ENCODE results near the gene FHIT.

Gene FHIT

DNA sequence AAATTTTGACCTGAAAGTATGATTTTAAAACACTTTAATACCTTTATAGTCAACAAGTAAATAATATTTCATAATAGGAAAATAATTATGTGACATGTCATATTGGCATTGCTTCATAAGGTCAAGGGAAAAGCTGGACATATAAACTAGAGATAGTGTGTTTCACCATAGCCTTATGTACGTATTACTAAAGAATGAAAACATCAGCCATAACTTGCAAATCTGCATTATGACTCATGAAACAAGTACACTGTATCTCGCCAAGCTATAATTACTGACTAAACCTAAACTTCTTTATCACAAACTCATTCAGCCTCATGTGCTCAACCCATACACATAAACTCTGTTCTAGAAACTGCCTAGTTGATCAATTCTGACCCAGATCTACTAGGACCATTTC lies 950.1 kb downstream of the FHIT start:
- DNase-seq, result no peak

DNA sequence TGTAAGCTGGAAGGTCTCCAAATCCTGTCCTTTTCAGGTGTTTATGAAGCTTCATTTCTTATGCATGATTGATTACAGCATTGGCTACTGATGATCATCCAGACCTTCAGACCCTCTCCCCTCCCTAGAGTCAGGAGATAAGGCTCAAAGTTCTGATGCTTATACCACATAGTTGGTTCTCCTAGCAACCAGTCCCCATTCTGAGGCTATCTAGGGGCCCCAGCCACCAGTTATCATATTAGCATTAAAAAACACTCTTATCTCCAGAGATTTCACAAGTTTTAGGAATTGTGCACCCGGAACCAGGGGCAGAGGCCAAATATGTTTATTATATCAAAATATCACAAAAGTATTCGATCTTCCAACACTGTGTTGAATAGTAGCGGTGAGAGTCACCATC lies 953.1 kb downstream of the FHIT start:
- DNase-seq, result no peak

GRCh38 chr3:60294181-60294580 lies 957.1 kb downstream of the FHIT start:
- DNase-seq, result no peak

DNA sequence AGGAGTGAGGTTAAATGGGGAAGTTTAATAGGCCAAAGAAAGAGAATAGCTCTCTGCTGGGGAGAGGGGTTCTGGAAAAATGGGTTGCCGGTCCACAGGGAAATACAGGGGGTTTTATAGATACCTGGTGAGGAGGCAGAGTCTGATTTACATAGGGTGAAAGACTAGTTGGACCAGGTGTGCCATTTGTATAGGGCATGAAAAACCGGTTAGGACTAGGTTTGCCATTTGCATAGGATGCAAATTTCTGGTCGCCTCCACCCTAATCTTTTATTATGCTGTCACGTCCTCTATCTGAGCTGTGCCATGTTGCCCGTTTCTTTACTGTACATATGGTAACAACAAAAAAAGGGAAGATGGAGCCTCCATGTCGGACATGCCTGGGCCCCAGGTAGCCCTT lies 960.1 kb downstream of the FHIT start:
- DNase-seq, result no peak

GRCh38 chr3:60290122-60290492 lies 961.1 kb downstream of the FHIT start:
- DNase-seq, result no peak

- DNase-seq, result no peak
Observed at GRCh38 chr3:60289341-60290121, 961.7 kb downstream of the FHIT start.

- DNase-seq, result no peak
Observed at GRCh38 chr3:60282866-60283265, 968.4 kb downstream of the FHIT start.

DNA sequence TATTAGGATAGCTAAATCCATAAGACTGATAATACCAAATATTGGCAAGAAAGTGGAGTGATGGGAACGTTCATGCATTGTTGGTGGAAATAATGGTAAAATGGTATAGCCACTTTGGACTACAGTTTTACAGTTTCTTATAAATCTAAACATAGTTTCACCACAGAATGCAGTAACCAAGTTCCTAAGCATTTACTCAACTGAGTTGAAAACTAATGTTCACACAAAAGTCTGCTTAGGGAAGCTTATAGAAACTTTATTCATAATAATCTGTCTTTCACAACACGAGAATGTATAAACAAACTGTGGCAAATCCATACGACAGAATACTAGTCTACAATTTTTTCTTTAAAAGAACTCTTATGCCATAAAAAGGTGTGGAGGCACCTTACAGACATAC lies 969.3 kb downstream of the FHIT start:
- no peak for DNase-seq

- DNase-seq, result no peak
Observed at GRCh38 chr3:60277361-60277800, 973.9 kb downstream of the FHIT start.

DNA sequence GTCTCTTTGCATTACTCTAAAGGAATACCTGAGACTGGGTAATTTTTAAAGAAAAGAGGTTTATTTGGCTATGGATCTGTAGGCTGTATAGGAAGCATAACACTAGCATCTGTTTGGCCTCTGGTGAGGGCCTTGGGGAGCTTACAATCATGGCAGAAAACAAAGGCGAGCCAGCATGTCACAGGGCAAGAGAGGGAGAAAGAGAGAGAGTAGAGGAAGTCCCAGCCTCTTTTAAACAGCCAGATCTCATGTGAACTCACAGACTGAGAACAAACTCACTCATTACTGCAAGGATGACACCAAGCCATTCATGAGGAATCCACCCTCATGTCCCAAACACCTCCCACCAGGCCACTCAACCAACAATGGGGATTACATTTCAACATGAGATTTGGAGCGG lies 974.6 kb downstream of the FHIT start:
- no peak for DNase-seq

- DNase-seq, result no peak
Observed at GRCh38 chr3:60274646-60275045, 976.6 kb downstream of the FHIT start.

- no peak for DNase-seq
Observed at GRCh38 chr3:60274098-60274497, 977.2 kb downstream of the FHIT start.

- DNase-seq, result no peak
Observed at GRCh38 chr3:60269829-60270266, 981.4 kb downstream of the FHIT start.

- DNase-seq, result no peak
Observed at GRCh38 chr3:60269377-60269776, 981.9 kb downstream of the FHIT start.

- DNase-seq, result no peak
Observed at GRCh38 chr3:60268123-60268522, 983.1 kb downstream of the FHIT start.

DNA sequence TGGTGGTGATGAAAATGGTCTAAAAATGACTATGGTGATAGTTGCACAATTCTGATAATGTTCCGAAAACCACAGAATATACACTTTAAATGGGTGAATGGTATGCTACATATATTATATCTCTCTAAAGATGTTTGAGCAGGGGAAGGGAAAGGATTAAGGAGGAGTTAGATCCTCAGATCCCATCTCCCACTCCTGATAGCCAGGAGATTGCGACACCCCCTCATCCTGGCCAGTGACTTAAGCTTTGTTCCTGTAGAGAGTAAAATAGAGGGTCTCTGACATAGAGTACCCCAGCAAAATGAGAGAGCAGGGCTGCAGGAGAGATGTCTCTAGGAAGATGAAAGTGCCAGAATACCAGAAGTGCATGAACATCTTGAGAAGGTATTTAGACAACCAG lies 984.8 kb downstream of the FHIT start:
- no peak for DNase-seq

- no peak for DNase-seq
Observed at GRCh38 chr3:60263191-60263590, 988.1 kb downstream of the FHIT start.

GRCh38 chr3:60262546-60262945 lies 988.7 kb downstream of the FHIT start:
- DNase-seq, result no peak

- DNase-seq, result no peak
Observed at GRCh38 chr3:60260546-60260945, 990.7 kb downstream of the FHIT start.

GRCh38 chr3:60250810-60251209 lies 1000.4 kb downstream of the FHIT start:
- no peak for DNase-seq

GRCh38 chr3:60250206-60250605 lies 1001.0 kb downstream of the FHIT start:
- no peak for DNase-seq

DNA sequence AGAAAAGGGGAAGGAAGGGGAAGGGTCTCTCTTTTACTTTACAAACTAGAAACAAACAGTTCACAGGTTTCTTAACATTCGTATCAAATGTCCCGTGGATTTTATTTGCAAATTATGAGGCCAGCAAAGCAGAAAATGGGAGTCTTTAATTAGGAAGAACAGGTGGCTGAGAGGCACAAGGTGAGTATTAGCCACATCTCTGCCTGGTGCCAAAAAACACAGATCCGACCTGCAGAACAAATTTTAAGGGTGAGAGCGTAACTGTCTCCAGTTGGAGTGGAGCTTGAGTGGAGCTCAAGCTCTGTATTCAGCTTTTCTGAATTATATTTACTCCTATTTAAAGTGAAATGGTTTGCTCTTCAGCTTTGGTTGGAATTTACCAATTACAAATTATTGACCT lies 1004.9 kb downstream of the FHIT start:
- DNase-seq, result no peak

- DNase-seq, result no peak
Observed at GRCh38 chr3:60243456-60243855, 1007.8 kb downstream of the FHIT start.

GRCh38 chr3:60240492-60240891 lies 1010.8 kb downstream of the FHIT start:
- DNase-seq, result no peak

GRCh38 chr3:60238550-60238949 lies 1012.7 kb downstream of the FHIT start:
- no peak for DNase-seq
